Measurements from ENCODE around the gene SYTL2. TPM values are rescaled to one million over a fixed set of nuclear protein-coding genes. Genes with fewer than 3 reads are reported as not detected.

The SYTL2 gene
- total RNA-seq, 1 experiment from 2014 or later: 5.2 TPM

- Histone ChIP-seq H4K20me1 (ENCODE audit: control insufficient read depth, insufficient read depth, insufficient read length) (no peaks in the 10 kb centered on the region), H2BK15ac (ENCODE audit: low read depth, low read length) (peak overlapping the region; percentile 82; the same call in 1 of the 2 replicates), H3K9ac (ENCODE audit: extremely low read depth, insufficient read length, low read length) (no peak overlapping the region), H4K5ac (ENCODE audit: insufficient read length, low read depth, low read length) (no peak overlapping the region), H3K79me1 (ENCODE audit: insufficient read depth, low read depth, low read length, poor library complexity, severe bottlenecking) (no peaks in the 10 kb centered on the region), H3K4me2 (ENCODE audit: insufficient read depth, insufficient read length, low read length) (no peak overlapping the region), H4K8ac (replicated peaks; ENCODE audit: insufficient read length, low read depth, low read length) (no peak overlapping the region), H3K27ac (ENCODE audit: insufficient read length, low read depth, low read length) (no peak overlapping the region), H3K79me2 (ENCODE audit: insufficient read depth, low read length) (no peaks in the 10 kb centered on the region), H3K23ac (ENCODE audit: insufficient read length, low read depth, low read length) (no peak overlapping the region), H3K23me2 (ENCODE audit: insufficient read length, low read depth, low read length, poor library complexity, severe bottlenecking) (peaks cover 3% of the 10 kb centered on the region), H3K14ac (ENCODE audit: insufficient read depth, low read length) (no peak overlapping the region), H3K4ac (ENCODE audit: low read depth, low read length) (no peak overlapping the region), H2BK120ac (ENCODE audit: low read depth, low read length, poor library complexity, severe bottlenecking) (no peak overlapping the region), H3K9me3 (ENCODE audit: control insufficient read depth, low read depth, low read length) (no peaks in the 10 kb centered on the region), H3T11ph (ENCODE audit: low read length) (no peak overlapping the region), H2BK12ac (ENCODE audit: insufficient read length, low read depth, low read length) (no peak overlapping the region), H2BK5ac (ENCODE audit: insufficient read length, low read length) (no peak overlapping the region), H3K18ac (ENCODE audit: insufficient read length, low read depth, low read length) (no peak overlapping the region), H3K27me3 (ENCODE audit: insufficient read depth, low read length) (no peaks in the 10 kb centered on the region), H3K56ac (ENCODE audit: insufficient read length, low read depth, low read length) (no peak overlapping the region), H2AFZ (ENCODE audit: low read length) (peak overlapping the region; percentile 23), H3K4me1 (ENCODE audit: insufficient read depth, low read length) (peaks cover 4% of the 10 kb centered on the region), H2AK5ac (ENCODE audit: insufficient read length, low read length) (no peak overlapping the region), H4K91ac (ENCODE audit: insufficient read length, low read depth, low read length) (no peak overlapping the region), H2BK20ac (ENCODE audit: low read depth, low read length, poor library complexity, severe bottlenecking) (no peak overlapping the region)
- no peak for TF ChIP-seq CTCF (conservative IDR thresholded peaks at IDR 0.05)
- no peak for DNase-seq
- Mint-ChIP-seq H3K27me3 (ENCODE audit: low read depth) (peaks cover 3% of the 10 kb centered on the region; the same call in 1 of the 2 replicates), H3K9me3 (no peaks in the 10 kb centered on the region), H3K4me1 (peaks cover 30 to 49% of the 10 kb centered on the region in 2 experiments), H3K36me3 (ENCODE audit: insufficient read depth in 1 of 3, low read depth in 3 of 3) (peaks cover 0 to 13% (median 9%) of the 10 kb centered on the region in 3 experiments; a peak in 4 of 7 replicates), H3K4me3 (no peak overlapping the region), H3K27ac (peak overlapping the region in 1 of 3 experiments; percentile 7; a peak in 1 of 7 replicates)
- WGBS (ENCODE audit: extremely low coverage, insufficient read length, low lambda C conversion rate): no CpG with 5 or more reads among the region's 5 CpGs
These were observed 87.9 kb downstream of the SYTL2 start for GRCh38 chr11:85723088-85723487.
